SK-N-SH treated with all-trans-retinoic acid at 6 μM for 48 hours (cell line): Measurements from ENCODE around the gene UBASH3B.

Experiments used
- ATAC-seq: fragments of 200-7000 bp; cut with Tn5 transposase; 3 replicates; pipeline ENCODE4 v1.9.1; 2020; ENCODE audit warnings: mild to moderate bottlenecking, moderate library complexity
- BACH2 ChIP-seq: fragments of 250-450 bp; sonication (Bioruptor Pico); IDR thresholded peaks from 2 replicates; pipeline ENCODE4 v1.9.0; 2021; ENCODE audit warnings: mild to moderate bottlenecking, borderline replicate concordance
- CREB5 ChIP-seq: fragments of 250-450 bp; sonication (Bioruptor Pico); IDR thresholded peaks from 2 replicates; pipeline ENCODE4 v1.5.1; 2020; ENCODE audit warnings: low read depth, mild to moderate bottlenecking, moderate library complexity
- CSDC2 ChIP-seq: fragments of 250-450 bp; sonication (Bioruptor Pico); IDR thresholded peaks from 2 replicates; pipeline ENCODE4 v1.5.0; 2020; ENCODE audit warnings: mild to moderate bottlenecking, moderate library complexity
- CSRNP3 ChIP-seq: fragments of 250-450 bp; sonication (Bioruptor Pico); IDR thresholded peaks from 2 replicates; pipeline ENCODE4 v1.5.1; 2021; ENCODE audit warnings: mild to moderate bottlenecking, moderate library complexity
- ESRRG ChIP-seq: fragments of 250-450 bp; sonication (Bioruptor Pico); IDR thresholded peaks from 2 replicates; pipeline ENCODE4 v1.6.1; 2021; ENCODE audit warnings: mild to moderate bottlenecking
- ISL1 ChIP-seq: fragments of 250-450 bp; sonication (Bioruptor Pico); IDR thresholded peaks from 2 replicates; pipeline ENCODE4 v2.1.2; 2022; ENCODE audit warnings: mild to moderate bottlenecking, moderate library complexity
- OSR1 ChIP-seq: fragments of 250-450 bp; sonication (Bioruptor Pico); IDR thresholded peaks from 2 replicates; pipeline ENCODE4 v1.8.0; 2022; ENCODE audit warnings: moderate library complexity, mild to moderate bottlenecking, inconsistent platforms
- PATZ1 ChIP-seq: fragments of 250-450 bp; sonication (Bioruptor Pico); IDR thresholded peaks from 2 replicates; pipeline ENCODE4 v1.8.0; 2020; ENCODE audit warnings: mild to moderate bottlenecking, moderate library complexity, borderline replicate concordance
- POU6F1 ChIP-seq: fragments of 250-450 bp; sonication (Bioruptor Pico); IDR thresholded peaks from 2 replicates; pipeline ENCODE4 v1.8.0; 2021; ENCODE audit warnings: low read depth, mild to moderate bottlenecking, moderate library complexity, borderline replicate concordance
- PPARA ChIP-seq: fragments of 250-450 bp; sonication (Bioruptor Pico); IDR thresholded peaks from 2 replicates; pipeline ENCODE4 v1.5.0; 2020; ENCODE audit warnings: mild to moderate bottlenecking, borderline replicate concordance
- RARB ChIP-seq: fragments of 250-450 bp; sonication (Bioruptor Pico); IDR thresholded peaks from 2 replicates; pipeline ENCODE4 v1.8.0; 2021; ENCODE audit warnings: mild to moderate bottlenecking, moderate library complexity
- SNAI2 ChIP-seq: fragments of 250-450 bp; sonication (Bioruptor Pico); IDR thresholded peaks from 2 replicates; pipeline ENCODE4 v1.5.0; 2020; ENCODE audit warnings: mild to moderate bottlenecking, moderate library complexity
- TCF4 ChIP-seq: fragments of 250-450 bp; sonication (Bioruptor Pico); IDR thresholded peaks from 2 replicates; pipeline ENCODE4 v1.8.0; 2021; ENCODE audit warnings: mild to moderate bottlenecking, moderate library complexity, borderline replicate concordance
- TSHZ2 ChIP-seq: fragments of 250-450 bp; sonication (Bioruptor Pico); IDR thresholded peaks from 2 replicates; pipeline ENCODE4 v1.5.0; 2020; ENCODE audit warnings: mild to moderate bottlenecking, moderate library complexity
- ZC3H10 ChIP-seq: fragments of 250-450 bp; sonication (Bioruptor Pico); IDR thresholded peaks from 2 replicates; pipeline ENCODE4 v1.5.1; 2021; ENCODE audit warnings: mild to moderate bottlenecking, moderate library complexity
- ZFP30 ChIP-seq: fragments of 450-650 bp; formaldehyde crosslinking; IDR thresholded peaks from 2 replicates; pipeline ENCODE4 v1.5.0; 2022; ENCODE audit warnings: mild to moderate bottlenecking, moderate library complexity
- ZNF8 ChIP-seq: fragments of 450-650 bp; formaldehyde crosslinking; IDR thresholded peaks from 2 replicates; pipeline ENCODE4 v1.5.0; 2020; ENCODE audit warnings: mild to moderate bottlenecking, moderate library complexity

UBASH3B gene

GRCh38 chr11:122758339-122758738, 102.8 kb downstream of the UBASH3B start (continued):
- TF ChIP-seq POU6F1 (CRISPR knock-in tag) (no peak), CSRNP3 (CRISPR knock-in tag) (no peak)

- TF ChIP-seq CREB5, result no peak
Measured at GRCh38 chr11:122758974-122759373, 103.5 kb downstream of the UBASH3B start.

GRCh38 chr11:122763108-122763507, 107.6 kb downstream of the UBASH3B start:
- no peak for ATAC-seq
- no peak for TF ChIP-seq ZNF8 (CRISPR knock-in tag)
- TF ChIP-seq TCF4 (CRISPR knock-in tag), result no peak
- no peak for TF ChIP-seq OSR1 (CRISPR knock-in tag)
- no peak for TF ChIP-seq PATZ1 (CRISPR knock-in tag)
- TF ChIP-seq CSRNP3 (CRISPR knock-in tag), result no peak
- no peak for TF ChIP-seq ZC3H10 (CRISPR knock-in tag)
- no peak for TF ChIP-seq ISL1 (CRISPR knock-in tag)
- TF ChIP-seq ZFP30, result no peak
- TF ChIP-seq ESRRG, result no peak
- no peak for TF ChIP-seq BACH2 (CRISPR knock-in tag)
- no peak for TF ChIP-seq RARB (CRISPR knock-in tag)
- TF ChIP-seq CSDC2 (CRISPR knock-in tag), result no peak
- TF ChIP-seq SNAI2 (CRISPR knock-in tag), result no peak
- no peak for TF ChIP-seq PPARA (CRISPR knock-in tag)
- no peak for TF ChIP-seq TSHZ2 (CRISPR knock-in tag)
- TF ChIP-seq POU6F1 (CRISPR knock-in tag), result no peak

More at GRCh38 chr11:122758974-122759373, 103.5 kb downstream of the UBASH3B start:
- no peak for ATAC-seq
